HG02610 (cell line): Measurements from ENCODE around the gene CYP11A1.

ENCODE experiments used
- ATAC-seq: cut with Tn5 transposase; IDR thresholded peaks from one replicate; pipeline ENCODE4 v1.9.1; 2021; ENCODE audit warnings: mild to moderate bottlenecking, moderate library complexity; ENCODE audit not compliant: unreplicated experiment

The CYP11A1 gene

GRCh38 chr15:74328331-74329056, 39.0 kb downstream of the CYP11A1 start:
- no peak for ATAC-seq

- ATAC-seq: no peak
Measured at GRCh38 chr15:74327756-74328155, 39.7 kb downstream of the CYP11A1 start.

DNA sequence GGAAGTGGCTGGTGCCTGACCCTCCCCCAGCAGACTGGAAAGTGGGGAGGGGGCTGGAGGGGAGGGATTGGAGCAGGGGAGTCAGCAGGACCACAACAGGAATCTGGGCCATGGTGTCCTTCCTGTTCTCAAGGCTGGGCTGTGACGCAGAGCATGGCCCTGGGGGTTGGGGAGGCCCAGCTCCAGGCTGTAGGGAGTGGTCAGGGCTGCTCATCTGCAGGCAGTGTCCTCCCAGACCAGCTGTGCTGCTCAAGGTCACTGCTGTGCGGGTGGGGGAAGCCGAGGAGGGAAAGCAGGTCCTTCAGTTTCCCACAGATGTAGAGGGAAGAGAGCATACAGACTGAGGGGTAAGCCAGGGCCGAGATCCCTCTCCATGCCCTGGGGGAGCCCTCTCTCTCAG, 40.7 kb downstream of the CYP11A1 start:
- no peak for ATAC-seq

- no peak for ATAC-seq
Measured at GRCh38 chr15:74324714-74325113, 42.7 kb downstream of the CYP11A1 start.

GRCh38 chr15:74322558-74323180, 44.8 kb downstream of the CYP11A1 start:
- ATAC-seq: no peak

DNA sequence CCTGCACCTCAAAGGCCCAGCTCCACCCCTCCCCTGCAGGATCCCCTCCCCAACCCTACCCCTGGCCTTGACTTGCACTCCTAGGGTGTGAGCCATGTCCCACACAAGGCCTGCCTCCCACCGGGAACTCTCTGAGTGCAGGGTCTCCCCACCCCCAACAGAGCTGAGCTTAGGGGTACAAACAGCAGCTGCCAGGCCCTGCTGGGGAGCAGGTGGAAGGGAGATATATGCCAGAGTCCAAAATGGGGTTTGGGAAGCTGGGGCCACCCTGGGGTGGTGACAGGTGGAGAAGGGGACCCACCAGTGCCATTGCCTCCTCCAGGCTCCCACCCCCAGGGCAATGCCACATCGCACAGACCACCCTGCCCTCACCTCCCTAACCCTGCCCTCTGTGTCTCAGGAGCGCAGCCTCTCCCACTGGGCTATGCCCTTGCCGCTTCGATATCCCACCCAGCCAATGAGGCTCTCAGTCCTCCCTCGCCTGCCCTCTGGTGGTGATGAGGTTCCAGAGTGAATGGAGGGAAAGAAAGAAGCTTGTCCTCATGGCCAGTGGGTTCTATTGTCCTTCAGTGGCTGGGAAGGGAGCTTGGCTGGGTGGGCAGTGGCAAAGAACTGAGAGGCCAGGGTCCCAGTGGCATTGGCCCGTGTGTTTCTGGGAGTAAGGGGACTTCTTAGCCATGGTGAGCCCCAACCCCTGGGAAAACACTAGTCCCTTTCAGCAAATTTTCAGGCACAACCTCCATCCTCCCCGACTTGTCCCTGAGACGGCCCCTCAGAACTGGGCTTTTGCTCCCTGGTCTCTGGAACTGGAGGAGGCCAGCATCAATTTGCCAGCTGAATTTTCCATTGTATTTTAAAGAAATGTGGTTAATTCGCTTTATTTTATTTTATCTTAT, 46.8 kb downstream of the CYP11A1 start:
- ATAC-seq: no peak

GRCh38 chr15:74319596-74320351, 47.7 kb downstream of the CYP11A1 start:
- ATAC-seq: no peak

- no peak for ATAC-seq
Measured at GRCh38 chr15:74319138-74319460, 48.3 kb downstream of the CYP11A1 start.

GRCh38 chr15:74318376-74319137, 48.9 kb downstream of the CYP11A1 start:
- no peak for ATAC-seq

DNA sequence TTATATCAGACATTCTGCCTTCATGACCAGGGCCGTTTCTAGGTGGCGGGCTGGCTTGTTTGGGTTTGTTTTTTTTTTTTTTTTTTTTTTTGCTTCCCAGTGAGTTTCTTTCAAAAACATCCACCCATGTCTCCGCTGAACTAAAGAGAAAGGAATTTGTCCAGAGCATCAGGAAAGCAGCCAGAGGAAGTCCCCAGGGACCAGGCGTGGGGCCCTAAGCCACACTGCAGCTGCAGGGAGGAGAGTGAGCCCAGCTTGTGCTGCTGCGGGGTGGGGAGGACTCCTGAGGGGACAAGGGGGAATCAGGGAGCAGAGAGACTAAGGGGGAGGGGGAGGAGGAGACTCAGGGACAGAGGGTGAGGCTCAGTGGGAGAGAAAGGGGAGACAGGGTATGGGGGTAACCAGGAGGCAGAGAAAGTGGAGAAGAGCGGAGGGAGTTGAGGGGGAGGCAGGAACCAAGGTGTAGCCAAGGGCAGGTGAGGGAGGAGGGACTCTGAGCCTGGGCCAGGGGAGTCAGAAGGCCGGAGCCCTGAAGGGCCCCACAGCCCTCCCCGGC, 49.5 kb downstream of the CYP11A1 start:
- ATAC-seq: no peak

DNA sequence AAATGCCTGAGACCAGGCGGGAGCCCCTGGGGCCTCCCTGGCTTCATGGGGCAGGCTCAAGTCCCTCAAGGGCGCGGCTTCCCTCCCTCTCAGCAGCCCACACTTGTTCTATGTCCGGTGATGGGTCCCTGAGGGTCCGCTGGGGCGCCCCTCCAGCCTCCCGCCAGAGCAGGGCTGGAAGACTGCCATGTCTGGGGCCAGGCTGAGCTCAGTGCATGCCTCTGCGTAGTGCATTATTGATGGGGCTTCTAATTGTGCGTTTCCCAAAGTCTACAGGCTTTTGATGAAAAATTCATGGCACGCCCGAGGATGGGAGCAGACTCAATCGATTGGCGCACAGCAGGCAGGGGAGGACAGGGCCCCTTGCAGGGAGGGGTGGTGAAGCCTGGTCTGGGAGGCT, 51.3 kb downstream of the CYP11A1 start:
- no peak for ATAC-seq

DNA sequence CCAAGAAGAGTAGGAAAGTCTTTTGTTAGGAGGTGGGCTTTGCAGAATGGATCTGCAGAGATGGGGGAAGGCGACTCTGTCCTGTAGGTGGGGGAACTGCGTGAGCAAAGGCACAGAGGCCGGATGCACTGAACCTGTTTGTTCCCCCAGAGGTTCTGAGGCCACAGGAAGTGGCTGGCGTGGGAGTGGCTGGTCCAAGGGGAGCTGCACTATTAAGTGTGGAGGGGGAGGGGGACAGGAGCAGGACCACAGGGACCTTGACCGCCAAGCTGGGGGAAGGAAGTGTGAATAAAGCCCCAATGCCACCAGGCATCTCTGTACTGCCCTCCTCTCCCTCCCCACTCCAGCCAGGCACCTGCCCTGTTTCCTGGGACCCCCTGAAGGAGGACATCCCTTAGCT, 51.8 kb downstream of the CYP11A1 start:
- ATAC-seq: no peak

DNA sequence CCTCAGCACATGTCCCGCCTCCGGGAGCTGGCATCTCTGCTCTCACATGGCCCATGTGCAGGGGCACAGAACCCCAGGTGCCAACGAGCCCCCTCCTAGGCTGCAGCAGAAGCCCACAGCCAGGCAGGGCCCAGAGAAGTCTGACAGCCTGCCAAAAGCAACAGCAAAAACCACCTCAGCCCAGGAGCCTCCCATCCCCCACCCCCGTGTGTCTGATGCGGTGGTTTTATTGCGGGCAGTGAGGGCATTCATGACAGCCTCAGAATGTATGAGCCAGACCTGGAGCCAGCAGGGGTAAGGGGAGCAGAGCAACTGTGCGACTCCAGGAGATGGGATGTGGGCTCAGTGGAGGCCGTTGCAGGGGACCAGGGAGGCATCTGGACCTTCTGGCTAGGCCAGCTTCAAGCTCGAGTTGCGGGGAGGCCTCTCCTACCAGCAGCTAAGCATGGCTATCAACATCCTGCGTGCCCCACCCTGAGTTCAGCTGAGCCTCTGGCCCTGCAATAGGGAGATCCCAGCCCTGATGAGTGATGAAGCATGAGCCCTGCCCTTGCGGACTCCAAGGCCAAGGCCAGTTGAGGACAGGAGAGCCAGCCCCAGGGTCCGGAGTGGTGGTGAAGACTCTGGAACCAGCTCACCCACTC, 52.5 kb downstream of the CYP11A1 start:
- ATAC-seq: no peak

GRCh38 chr15:74313889-74314288, 53.6 kb downstream of the CYP11A1 start:
- ATAC-seq: no peak

DNA sequence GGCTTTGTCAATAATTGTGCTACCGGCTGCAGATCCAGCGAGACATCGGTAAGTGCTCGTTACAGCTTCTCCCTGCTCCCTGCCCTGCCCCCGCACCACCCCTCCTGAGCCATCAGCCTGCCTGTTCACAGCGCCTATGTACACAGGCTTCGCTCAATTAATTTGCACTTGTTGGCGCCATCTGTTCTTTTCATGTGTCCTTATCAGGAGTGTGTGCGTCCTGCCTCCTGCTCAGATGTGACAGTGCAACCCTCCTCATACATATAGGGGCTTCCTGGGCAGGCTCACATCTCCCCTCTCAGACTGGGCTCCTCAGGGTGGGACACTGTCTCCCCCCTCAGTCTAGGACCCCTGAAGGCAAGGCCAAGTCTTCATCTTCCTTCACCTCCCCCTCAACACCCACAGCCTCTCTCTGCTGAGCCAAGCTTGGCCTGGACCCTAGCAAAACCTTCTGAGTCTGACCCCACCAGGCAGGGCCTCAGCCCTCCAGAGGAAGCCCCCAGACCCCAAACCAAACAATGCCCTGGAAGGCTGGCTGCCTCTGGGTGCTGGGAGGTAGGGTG, 54.9 kb downstream of the CYP11A1 start:
- ATAC-seq: no peak

DNA sequence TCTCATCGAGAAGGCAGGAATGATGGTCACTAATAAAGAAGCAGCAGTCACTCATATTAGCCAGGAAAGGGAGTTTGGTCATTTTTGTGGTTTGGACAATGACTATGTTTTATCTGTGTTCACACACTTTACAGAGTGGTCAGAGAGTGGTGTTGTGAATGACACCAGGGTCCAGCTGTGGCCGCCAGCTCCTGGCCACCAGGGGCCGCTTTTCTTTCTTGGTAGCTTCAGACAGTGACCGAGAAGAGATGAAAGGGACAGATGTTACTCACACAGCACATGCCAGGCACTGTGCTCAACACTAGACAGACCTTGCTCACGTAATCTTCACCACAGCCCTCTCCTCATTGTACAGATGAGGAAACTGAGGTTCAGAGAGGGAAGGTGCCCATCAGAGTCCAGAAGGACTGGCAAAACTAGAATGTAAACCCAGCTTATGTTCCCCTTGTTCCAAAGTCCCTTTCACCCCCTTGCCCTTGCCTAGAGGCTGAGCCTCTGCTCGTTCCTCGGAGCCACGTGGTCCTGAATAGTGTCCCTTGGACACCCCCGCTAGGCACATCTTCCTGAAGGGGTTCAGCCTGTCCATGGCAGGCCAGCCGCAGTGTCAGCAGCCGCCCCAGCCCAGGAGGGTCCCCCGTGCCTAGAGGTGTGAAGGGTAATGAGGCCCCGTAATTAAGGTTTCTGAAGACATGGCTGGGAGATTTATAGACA, 55.6 kb downstream of the CYP11A1 start:
- no peak for ATAC-seq

DNA sequence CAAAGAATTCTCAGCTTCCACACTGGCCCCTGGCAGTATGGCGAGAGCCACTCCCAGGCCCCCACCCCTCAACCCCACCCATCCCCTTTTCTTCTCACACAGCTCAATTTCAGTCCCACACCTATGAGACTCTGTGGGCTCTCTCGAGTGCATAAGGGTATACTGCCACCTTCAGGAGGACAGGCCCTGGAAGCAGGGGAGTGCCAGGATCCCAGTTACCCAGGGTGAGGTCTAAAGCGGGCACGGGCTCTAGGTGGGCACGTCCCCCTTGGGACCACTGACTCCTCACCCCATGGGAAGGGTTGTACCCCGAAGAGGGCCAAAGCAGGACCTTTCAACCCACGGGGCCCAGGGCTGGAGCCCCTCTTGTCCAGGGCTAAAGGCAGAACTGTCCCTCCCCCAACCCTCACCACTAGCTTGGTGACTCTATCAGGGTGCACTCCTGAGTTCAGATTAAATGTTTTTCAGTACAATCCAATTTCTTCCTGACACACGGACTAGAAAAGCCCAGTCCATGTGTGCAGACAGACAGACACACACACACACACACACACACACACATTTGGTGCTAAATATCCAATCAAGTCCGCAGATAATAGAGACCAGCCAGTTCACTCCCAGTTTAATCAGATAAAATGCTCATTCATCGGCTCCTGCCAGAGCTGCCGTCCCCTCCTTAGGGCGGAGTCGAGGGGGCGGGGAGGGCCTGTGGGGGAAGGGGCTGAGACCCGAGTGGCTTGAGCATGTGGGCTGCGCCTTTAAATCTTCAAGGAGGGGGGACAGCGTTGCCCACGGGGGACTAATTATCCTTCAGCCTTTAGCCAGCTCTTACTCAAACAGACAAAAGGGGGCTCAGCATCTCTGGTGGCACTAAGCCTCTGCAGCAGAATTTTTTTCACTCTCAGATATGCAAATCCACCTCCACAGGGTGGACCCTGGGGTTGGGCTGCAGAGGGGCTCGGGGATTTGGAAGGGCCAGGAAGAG, 59.3 kb downstream of the CYP11A1 start:
- ATAC-seq: no peak
